Fibroblast of skin of back (primary cell): Measurements from ENCODE around the gene BTC.
"Not testable (repeated sequence)": the region's sequence is repeated elsewhere in the genome, so short reads cannot be mapped to it uniquely, and the experiment has no call there.

Experiments
- DNase-seq: peaks from one replicate; pipeline ENCODE4 v3.0.0-alpha.2; 2013

Gene BTC

DNA sequence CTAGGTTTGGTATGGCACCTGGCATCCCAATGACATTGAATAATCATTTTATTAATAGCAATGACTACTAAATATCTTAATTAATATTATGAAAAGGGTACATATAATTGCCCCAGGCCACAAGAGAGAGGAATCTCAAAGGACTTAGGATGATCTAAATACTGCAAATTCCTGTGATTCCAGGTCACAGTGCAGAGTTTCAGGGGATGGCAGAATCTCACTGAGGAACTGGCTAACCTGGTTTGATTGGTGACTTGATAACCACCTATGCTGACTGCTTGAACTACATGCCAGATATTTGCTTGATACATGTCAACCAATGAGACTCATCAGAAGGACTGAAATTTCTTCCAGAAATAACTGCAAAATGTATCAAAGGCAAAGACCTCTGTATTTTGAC lies 37.2 kb downstream of the BTC start:
- DNase-seq, result no peak

GRCh38 chr4:74755486-74755885 lies 38.8 kb downstream of the BTC start:
- no peak for DNase-seq

- no peak for DNase-seq
Measured at GRCh38 chr4:74754218-74754617, 40.1 kb downstream of the BTC start.

DNA sequence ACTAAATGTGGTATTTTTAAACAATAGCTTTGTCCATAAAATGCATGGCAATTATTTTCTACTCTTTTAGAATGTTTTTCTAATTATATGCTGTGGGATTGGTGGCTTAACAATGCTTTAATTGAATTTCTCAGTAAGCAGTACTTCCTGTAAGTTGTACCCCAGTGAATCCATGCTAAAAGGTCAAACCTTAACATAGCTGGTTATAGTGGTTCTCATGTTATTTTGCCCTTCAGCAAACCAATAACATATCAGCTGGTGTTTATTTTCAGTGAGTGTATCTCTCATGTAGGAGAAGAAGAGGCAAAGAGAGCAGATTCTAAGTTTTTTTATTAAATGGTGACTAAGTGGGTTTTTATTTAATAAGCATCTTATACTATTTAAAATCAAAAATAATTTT lies 41.5 kb downstream of the BTC start:
- no peak for DNase-seq

DNA sequence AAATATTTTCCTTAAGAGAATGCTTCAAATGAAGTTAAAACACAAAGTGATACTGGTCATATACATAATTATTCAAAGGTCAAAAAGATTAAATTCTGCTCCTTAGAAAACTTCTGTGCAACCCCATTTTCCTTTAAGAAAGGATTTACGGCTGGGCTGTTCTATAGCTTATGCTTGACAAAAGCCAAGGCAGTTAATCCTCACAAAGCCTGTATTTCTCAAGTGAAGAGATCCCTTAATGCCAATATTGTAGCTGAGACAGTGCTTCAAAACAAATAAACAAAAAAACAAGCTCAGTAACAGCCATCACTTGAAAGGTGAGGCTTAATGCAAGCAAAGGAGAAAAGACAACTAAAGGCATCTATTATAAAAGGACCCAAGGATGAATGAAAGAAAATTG lies 42.5 kb downstream of the BTC start:
- DNase-seq, result no peak

DNA sequence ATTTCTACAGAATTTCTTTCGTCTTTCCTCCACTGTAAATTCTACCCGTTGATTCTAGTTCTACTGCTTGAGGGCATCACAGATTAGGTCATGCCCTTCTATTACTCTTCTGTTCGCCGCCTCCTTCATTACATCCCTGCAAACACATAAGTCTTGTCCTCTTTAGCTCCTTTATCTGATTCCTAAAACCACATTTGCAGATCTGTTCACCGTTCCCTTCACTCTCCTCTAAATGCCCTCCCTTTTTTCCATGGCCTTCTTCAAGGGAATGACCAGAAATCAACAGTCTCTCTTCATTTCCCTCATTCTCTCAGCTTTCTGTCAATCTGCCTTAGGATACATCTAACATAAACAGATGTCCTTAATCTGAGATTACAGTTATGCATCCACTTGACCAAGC lies 43.1 kb downstream of the BTC start:
- DNase-seq, result no peak

GRCh38 chr4:74742185-74742584 lies 52.1 kb downstream of the BTC start:
- DNase-seq, result no peak

DNA sequence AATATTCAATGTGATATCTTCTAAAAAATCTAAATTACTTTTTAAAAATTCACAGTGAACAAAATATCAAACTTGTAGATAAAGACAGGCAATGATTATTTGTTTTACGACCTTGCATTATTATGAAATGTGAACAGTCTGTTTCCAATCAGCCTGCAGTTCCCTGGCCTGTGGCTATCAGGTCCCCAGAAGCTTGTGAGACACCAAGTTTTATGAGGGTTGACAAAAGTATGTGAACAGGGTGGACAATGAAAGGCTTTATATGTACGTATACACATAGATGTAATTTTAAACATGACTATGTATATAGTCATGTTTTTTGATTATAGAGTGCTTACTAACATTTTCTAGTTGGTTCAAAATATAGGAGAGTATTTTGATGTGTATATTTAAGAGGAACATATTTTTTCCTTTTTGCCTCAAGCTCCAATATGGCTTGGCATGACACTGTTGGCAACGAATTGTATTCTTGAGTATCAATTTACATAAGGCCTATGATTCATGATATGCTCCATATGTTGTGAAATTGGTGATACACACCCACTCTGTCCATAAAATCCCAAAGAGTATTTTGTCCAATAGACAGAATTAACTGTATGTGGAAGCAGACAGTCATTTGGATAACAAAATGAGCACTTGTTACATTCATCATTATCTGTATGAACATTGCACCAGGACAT lies 55.7 kb downstream of the BTC start:
- peak; percentile 1 for DNase-seq

- DNase-seq, result no peak
Measured at GRCh38 chr4:74734995-74735394, 59.3 kb downstream of the BTC start.

DNA sequence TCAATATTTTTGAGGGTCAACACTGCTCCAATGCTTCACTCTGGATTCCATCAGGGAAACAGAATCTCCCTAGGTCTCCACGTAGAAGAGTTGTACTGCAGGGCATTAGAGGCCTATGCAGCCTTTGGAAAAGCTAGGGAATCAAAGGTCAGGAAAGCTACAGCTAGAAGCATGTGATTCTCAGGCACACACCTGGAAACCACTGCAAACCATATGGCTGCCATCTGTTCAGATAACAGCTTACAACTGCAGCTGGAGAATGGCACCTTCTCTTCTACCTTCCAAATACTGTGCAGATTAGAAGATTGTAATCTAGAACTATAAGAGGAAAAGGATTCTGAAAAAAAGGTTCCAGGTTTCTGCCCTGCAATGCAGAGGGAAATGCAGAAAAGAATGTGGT lies 60.6 kb downstream of the BTC start:
- no peak for DNase-seq

DNA sequence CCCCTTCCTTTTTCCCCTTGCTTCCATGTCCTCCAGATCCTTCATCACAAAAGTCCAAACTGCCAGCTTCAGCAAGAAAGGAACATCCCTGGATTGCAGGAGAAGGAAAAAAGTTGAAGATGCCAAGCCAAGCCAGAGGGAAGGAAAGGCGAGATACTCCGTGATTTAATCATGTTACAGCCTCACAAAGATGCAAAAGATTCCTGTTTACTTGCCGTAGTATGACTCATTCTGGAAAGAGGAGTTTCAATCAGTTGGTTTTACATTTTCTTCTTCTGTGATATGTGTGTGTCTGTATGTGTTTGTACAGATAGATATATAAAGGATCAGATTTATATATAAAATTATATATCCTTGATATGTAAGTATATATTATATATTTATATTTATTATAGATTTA lies 69.3 kb downstream of the BTC start:
- no peak for DNase-seq

GRCh38 chr4:74716436-74716765 lies 77.9 kb downstream of the BTC start:
- DNase-seq, result no peak

GRCh38 chr4:74715706-74716435 lies 78.5 kb downstream of the BTC start:
- no peak for DNase-seq

DNA sequence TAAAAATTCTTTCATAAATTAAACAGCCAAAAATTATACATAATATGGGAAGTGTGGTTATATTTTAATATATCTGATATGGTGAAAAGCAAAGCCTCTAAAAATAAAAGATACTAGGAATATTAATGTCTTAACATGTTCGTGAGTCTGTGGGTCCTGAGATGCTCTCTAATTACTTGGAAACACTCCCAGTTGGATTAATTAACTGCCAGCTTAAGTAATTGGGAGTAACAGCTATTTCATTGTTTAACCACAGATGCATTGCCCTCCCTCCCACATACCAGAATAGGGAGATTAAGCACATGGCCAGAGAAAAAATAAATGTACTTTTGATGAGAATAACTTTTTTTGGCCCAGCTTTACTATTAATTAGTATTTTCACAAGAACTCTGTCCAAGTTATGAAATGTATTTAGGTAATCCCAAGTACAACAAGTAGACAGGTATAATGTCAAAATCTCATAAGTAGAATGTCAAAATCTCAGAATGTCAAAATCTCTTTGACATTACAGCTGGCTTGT lies 79.7 kb downstream of the BTC start:
- no peak for DNase-seq

GRCh38 chr4:74708135-74708534 lies 86.2 kb downstream of the BTC start:
- not testable (repeated sequence) for DNase-seq
